HG02798 (cell line): ENCODE data around the gene SRMS.
"Not testable (repeated sequence)": the region's sequence is repeated elsewhere in the genome, so short reads cannot be mapped to it uniquely, and the experiment has no call there.

Experiments
- ATAC-seq: cut with Tn5 transposase; IDR thresholded peaks from one replicate; pipeline ENCODE4 v1.9.1; 2021; ENCODE audit warnings: mild to moderate bottlenecking; ENCODE audit not compliant: unreplicated experiment, poor library complexity

Gene SRMS

DNA sequence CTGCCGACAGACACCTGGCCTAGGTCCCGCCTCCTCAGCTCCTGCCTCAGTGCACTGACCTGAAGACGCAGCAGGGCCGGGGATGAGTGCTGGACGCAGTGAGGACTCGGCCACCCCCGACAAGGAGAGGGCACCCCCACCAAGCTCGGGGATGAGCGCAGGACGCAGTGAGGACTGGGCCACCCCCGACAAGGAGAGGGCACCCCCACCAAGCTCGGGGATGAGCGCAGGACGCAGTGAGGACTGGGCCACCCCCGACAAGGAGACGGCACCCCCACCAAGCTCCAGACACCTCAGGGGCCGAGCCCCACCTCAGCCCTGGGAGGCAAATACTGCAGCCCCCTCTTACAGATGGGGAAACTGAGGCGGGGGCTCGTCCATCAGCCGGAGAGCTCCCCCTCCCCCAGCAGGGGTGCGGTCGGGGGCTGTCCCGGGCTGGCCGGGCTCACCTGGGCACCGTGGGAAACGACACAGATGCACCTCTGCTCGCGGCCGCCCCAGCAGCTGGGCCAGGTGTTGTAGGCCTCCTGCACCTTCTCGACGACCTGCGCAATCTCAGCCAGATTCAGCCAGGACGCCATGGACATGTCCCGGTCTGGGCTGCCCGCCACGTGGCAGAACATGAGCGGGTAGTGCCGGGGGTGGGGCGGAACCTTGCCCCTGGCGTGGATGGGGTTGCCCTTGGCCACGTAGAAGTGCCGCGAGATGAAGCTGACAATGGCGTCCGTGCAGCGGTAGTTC lies 19.0 kb upstream of the SRMS start:
- no peak for ATAC-seq

DNA sequence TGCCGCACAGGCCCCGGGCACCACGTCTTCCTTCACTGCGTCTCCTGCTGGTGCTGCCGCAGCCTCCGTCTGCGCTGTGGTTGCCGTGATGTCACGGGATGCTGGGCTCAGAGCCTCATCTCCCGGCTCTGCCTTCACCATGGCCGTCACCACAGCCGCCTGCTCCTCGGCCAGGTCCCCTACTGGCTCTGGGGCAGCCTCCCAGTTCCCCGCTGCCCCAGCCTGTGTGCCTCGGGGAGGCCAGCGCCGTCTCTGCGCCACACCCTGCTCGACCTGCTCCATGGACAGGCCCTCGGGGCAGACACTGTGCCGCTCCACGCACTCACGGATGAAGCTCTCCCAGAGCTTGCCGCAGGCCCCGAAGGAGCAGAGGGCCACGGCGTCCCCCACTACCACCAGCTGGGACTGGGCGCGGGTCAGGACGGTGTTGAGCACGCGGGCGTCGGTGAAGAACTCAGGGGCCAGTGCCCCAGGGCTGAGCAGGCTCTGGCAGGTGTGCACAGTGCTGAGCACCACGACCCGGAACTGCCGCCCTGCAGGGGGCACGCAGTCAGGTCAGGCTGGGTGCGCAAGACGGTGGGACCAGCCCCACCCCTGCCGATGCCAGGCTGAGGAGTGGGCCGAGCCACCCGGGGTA lies 18.3 kb upstream of the SRMS start:
- no peak for ATAC-seq

DNA sequence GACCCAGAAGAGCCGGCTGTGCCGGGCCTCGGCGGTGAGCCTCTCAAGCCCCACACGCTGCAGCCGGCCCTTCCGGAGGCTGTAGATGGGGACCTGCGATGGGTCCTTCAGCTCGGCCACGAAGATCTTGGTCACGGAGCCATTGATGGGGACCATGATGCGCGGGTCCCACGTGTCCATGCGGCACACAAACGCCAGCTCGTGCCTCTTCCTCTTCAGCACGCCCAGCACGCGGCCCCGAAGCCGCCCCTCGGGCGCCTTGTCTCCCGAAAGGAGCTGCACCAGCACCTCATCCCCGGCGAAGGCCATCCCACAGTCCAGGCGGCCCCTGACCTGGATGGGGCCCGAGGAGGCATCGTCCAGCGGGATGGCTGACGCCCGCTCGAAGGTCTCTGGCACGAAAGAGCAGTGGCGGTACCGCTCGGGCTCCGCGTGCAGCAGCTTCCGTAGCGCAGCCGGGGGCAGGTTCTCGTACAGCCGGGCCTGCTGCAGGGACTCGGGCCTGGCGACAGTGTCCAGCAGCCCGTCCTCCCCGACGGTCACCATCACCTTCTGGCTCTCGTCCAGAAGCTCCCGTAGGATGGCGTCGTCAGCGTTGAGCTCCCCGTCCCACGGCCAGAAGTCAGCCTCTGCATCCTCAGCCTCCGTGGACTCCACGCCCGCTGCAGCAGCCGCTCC lies 17.6 kb upstream of the SRMS start:
- no peak for ATAC-seq

DNA sequence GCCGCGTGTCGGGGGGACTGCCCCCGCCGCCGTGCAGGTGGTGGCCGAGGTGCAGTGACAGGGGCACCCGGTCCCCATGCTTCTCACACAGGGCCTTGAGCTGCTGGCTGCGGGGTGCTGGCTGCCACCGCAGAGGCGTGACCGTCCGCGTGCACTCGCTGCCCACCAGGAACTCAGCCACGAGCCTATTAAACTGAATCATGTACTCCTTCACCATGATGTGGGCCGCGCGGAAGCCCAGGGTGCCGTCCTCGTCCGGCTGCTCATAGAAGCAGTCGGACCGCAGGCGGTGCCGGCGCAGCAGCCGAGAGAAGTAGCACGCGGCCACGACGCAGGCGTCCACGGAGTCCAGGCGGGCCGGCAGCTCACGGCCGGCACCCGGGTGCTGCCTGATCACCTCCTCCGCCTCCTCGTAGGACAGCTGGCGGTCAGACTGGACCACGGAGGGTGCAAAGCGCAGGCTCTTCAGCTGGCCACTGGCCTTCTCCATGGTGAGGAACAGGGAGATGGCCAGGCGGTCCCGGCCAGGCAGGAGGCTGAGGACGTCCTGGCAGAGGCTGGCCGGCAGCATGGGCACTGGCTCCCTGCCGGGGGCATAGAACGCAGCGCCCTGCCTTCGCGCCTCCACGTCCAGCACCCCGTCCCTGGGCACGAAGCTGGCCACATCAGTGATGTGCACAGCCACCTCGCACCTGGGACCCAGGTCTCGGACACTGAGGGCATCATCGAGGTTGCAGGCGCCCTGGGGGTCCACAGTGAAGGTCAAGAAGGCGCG lies 16.7 kb upstream of the SRMS start:
- no peak for ATAC-seq

DNA sequence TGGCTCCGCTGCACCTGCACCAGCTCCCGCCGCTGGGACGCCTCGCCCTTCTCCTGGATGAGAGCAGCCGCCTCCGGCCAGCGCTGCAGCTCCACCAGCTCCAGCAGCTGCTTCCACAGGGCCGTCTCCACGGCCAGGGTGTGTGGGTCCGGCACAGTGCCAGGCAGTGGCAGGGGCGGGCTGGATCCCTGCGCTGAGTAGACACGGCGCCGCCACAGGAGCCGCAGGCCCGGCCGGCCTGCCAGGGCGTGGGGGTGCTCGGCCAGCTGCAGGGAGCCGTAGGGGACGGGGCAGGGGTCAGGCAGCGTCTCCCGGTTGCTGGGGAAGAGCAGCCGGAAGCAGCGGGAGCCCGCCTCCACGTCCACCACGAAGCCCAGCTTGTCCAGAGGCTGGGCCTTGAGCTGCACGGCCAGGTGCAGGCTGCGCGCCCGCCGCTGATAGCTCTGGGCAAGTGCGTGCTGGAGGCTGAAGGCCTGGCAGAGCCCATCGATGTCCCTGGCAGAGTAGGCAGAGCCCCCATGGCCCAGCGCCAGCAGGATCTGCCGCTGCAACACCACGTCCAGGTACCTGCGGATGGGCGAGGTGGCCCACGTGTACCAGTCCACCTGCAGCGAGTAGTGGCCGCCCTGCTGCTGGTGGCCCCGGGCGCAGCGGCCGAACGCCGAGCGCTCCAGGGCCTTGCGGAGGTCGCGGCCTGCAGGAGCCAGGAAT lies 15.8 kb upstream of the SRMS start:
- ATAC-seq = no peak

DNA sequence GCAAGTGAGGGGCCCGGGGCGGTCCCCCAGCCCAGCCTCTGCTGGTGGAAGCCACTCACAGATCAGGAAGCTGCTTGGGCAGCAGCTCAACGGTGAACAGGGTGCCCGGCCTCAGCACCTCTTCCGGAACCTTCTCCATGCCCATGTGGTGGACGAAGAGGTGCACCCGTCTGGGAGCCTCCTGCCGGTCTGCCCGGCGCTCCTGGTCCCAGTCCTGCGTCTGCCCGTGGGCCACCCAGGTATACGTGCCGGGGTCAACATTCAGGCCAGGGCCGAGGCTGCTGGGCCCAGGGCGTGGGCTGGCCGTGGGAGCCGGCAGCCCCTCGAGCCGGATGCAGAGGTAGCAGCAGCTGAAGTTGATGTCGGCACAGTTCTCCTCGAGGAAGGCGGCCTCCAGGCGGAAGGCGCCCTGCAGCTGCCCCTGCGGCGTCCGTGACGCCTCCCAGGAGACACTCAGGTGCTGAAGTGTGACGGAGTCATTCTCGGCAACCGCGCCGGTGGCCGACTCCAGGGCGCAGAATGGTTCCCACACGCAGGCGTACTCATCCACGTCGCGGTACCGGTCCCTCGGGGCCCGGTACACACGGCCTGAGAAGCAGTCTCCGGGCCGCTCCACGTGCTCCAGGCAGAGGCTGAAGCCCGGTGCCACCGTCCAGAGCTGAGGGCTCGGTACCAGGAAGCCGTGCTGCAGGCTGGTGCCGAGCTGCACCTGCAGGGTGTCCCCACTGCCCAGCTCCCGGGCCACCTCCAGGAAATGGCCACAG lies 15.1 kb upstream of the SRMS start:
- ATAC-seq = no peak

DNA sequence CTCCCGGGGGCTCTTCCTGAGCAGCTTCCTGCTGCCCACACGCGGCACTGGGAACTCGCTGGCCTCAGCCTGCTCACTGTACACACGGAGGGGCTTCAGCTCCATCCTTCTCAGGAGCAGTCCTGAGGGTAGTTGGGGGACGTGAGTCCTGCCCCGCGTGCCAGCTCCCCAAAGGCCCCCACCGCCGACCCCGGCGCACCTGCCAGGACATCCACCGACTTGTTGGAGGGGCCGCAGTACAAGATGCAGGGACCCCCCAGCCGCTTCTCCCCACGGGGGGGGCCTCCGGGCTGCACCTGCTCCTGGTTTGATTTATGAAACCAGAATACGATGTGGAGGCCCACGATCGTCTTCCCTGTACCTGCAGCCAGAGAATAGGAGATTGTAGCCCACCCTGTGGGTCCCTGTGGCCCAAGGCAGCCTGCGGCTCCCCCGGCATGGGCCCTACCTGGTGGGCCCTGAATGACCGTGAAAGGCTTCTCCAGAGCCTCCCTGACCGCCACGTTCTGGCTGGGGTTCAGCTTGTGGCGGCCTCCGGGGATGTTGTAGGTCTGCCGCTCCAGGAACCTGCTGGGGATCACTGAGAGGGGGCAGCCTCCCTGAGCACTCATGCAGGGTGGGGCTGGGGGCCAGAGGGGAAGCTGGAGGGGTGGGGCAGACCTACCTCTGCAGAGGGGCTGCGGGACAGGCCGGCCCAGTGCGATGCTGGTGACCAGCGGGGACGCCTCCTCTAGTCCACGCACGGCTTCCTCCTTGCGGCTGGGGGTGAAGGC lies 14.3 kb upstream of the SRMS start:
- no peak for ATAC-seq

DNA sequence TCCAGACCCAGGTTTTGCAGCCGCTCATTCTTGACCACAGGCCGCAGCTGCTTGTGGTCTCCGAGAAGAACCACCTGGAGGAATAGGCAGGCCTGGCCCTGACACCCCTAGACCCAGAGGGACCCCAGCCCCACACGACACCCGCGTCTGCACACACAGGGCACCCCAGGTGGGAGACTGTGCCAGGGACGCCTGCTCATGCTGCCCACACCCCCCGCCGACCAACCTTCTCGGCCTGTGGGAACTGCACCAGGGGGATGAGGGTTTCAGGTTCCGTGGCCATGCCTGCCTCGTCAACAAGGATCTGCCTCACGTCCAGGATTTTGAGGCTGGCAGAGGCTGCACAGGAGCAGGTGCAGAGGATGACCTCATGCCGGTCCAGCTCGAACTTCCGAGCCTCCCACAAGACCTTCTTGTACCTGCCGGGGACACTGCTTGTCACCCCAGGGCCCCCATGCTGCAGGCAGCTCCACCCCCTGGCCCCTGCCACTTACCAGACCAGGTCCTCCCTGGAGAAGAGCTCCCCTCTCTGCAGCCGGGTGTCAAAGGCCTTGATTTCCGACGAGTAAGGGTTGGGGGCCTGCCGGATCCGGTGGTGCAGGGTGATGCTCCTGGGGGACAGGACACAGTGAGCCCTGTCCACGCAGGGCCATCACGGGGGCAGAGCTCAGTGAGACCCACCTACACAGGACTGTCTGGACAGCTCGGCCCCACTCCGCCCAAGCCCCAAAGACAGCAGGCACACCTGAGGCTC lies 13.5 kb upstream of the SRMS start:
- no peak for ATAC-seq

DNA sequence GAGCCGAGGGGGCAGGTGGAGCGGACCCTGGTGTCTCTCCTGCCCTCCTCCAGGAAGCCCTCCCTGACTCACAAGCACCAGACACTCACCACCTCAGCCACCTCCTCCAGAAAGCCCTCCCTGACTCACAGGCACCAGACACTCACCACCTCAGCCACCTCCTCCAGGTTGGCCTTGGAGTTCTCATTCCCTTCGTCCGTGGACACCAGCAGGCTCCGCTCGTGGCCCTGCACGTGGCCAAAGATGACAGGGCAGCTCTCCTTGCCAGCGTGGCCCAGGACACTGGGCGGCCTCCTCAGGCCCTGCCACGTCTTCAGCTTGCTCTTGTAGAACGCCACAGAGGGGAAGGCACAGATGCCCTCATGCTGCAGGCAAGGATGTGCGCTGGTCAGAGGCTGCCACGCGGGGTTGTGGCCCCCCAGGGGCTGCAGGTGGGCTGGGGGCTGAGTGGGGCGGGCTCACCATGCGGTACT lies 12.8 kb upstream of the SRMS start:
- ATAC-seq = no peak

DNA sequence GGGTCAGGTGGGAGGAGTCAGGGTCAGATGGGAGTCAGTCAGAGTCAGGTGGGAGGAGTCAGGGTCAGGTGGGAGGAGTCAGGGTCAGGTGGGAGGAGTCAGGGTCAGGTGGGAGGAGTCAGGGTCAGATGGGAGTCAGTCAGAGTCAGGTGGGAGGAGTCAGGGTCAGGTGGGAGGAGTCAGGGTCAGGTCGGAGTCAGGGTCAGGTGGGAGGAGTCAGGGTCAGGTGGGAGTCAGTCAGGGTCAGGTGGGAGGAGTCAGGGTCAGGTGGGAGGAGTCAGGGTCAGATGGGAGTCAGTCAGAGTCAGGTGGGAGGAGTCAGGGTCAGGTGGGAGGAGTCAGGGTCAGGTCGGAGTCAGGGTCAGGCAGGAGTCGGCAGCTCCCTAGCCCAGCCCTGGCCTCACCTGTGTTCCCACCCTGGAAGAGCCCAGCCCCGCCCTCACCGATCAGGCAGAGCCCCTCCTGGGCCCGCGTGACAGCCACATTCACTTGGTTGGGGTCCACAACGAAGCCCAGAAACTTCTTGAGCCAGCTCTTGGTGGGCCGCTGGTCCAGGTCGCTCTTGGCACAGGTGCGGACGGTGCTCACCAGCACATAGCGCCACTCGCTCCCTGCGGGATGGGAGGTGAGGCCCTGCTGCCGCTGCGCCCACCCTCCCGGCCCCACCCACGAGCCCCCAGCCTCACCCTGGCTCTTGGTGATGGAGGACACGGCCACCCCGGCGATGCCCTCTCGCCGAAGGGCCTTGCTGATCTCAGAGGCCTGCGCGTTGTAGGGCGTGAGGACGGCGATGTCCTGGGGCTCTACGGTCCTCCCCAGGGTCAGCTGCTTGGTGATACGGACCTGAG lies 12.2 kb upstream of the SRMS start:
- not testable (repeated sequence) for ATAC-seq

DNA sequence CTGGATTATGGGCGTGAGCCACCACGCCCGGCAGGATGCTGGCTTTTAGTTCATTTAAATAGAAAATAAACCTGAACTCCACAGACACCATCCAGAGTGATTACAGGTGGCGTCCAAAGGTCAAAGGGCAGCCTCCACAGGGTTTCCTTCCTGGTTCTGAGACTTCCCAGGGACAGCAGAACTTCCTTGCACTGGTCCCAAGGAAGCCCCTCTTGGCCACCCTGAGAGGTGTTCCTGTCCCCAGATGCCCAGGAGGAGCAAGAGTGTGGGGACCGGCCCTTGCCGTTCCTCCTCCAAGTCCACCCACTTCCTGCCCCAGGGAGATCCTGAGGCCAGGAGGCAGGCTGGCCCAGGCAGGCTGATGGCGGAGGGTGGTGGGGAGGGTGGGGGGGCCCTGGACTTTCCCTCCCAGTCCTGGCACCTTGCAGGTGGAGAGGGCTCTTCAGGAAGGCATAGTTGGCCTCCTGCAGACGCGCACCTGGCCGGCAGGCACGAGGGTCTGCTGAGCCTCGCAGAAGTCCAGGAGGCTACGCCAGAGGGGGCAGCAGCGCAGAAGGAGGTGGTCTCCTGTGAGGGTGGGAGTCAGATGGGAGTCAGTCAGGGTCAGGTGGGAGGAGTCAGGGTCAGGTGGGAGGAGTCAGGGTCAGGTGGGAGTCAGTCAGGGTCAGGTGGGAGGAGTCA lies 11.4 kb upstream of the SRMS start:
- ATAC-seq = no peak

DNA sequence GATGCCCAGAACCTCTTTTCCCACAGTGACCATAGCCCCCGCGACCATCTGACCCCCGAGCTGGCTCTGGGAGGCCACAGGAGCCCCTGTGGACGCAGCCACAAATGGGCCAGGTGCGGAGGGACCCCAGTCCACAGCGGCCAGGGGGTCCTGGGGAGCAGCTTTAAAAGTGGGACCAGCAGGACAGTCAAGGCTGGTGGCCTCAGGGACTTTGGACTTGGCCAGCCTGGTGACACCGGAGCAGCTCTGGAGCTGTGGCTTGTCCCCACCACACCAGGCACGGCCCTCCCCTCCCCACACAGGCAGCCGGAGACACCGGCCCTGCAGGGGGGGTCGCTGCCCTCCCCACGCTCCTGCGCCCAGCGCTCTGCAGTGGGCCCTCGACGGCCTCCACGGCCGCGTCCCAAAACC lies 9.9 kb upstream of the SRMS start:
- ATAC-seq = no peak

DNA sequence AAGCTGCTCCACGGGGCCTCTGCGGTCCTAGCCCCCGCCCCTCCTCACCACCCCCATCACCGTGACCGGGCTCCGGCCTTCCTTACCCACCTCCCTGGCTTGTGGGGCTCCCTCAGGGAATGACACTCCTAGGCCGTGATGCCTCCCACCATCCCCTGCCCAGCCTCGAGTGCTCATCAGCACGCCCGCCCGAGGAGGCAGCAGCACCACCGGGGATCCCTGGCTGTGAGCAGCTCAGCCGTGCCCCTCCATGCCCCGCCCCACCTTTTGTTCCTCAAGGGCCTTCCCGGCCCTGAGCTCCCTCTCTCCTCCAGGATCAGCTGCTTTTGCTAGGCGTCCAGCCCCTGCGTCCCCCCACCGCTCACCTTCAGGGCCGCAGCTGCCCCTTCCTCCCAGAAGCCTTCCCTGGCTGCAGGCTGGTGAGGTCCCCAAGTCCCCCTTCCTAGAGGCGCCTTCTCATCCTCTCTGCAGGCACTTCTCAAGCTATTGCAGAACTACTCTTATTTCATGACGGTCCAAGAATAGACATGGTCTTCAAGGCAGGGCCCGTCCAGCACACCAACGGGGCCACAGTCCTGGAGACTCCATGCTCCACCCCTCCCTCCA lies 9.4 kb upstream of the SRMS start:
- no peak for ATAC-seq

DNA sequence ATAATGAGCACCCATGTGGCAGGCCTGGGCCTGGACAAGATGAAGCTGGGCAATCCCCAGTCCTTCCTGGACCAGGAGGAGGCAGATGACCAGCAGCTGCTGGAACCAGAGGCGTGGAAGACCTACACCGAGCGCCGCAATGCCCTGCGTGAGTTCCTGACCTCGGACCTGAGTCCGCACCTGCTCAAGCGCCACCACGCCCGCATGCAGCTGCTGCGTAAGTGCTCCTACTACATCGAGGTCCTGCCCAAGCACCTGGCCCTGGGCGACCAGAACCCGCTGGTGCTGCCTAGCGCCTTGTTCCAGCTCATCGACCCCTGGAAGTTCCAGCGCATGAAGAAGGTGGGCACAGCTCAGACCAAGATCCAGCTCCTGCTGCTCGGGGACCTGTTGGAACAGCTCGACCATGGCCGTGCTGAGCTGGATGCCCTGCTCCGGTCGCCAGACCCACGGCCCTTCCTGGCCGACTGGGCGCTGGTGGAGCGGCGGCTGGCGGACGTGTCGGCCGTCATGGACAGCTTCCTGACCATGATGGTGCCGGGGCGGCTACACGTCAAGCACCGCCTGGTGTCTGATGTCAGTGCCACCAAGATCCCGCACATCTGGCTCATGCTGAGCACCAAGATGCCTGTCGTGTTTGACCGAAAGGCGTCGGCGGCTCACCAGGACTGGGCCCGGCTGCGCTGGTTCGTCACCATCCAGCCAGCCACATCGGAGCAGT lies 8.3 kb upstream of the SRMS start:
- no peak for ATAC-seq
